Measurements from ENCODE around the gene COL2A1.

The COL2A1 gene

DNA sequence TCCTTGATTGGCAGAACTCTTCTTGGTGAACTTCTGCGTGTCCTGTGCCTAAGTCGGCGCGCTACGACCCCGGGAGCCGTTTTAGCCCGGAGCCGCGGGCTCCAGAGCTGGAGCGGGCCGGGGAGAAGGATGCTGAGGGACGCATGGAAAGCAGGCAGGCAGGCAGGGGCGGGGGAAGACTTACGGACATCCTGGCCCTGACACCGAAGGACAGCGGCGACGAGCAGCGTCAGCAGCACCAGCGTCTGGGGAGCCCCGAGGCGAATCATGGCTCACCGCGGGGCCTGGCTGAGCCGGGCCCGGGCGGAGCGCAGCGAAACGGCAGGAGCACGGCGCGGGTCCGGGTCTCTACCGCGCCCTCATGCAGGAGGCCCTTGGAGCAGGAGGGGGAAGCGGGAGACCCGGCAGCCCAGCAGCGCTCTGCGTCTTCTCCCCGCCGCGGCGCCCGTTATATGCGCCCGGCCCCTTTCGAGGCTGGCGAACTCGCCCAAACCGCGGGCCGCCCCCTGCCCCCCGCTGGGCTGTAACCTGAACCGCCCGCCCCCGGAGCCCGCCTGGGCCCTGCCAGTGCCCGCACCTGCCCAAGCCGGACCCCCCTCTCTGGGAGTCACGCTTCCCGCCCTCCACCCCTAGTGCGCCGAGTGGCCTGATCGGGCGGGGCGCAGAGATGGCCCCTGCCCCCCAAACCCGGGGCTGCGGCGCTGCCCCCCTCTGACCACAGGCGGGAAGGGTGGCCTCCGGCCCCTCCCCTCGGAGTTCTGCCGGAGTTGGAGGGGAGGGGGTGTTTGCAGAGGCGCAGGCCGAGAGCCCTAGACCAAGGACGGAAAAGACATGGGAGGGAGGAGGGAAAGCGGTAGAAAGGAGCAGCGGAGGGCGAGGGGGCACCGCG lies at the start of gene COL2A1:
TSS of gene COL2A1 (minus strand) at position 424 of the 889 bp plus-strand sequence. CDS start at position 269, 155 bp downstream.
- DNase-seq (ENCODE audit: extremely low read depth in 1 of 2, low read depth in 1 of 2): no peak

DNA sequence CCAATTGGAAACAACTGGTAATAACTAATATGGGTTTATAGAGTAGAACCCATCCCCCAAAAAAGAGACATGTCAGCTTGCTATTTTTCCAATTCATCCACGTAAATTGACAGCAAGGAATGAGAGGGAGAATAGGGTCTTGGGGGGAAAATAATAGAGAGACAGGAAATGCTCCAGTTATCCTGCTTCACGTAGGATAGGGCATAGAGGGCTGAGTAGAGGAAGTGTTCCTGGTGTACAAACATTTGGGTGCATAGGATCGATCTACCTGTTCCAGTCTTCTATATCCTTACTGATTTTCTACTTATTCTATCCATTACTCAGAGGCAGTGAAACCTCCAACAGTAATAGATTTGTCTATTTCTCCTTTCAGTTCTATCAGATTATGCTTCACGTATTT lies 49.6 kb upstream of the COL2A1 start:
- DNase-seq (ENCODE audit: extremely low read depth in 1 of 2, low read depth in 1 of 2): no peak

DNA sequence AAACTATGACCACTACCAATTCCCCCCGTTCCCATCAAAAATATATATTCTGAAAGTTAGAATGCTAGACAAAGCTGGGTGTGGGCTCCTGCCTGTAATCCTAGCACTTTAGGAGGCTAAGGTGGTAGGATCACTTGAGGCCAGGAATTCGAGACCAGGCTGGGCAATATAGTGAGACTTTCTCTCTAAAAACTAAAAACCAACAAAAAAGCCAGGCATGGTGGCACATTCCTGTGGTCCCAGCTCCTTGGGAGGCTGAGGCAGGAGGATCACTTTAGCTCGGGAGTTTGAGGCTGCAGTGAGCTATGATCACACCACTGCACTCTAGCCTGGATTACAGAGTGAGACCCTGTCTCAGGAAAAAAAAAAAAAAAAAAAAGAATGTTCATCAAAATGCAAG lies 48.8 kb upstream of the COL2A1 start:
- DNase-seq (ENCODE audit: extremely low read depth in 1 of 2, low read depth in 1 of 2): no peak

DNA sequence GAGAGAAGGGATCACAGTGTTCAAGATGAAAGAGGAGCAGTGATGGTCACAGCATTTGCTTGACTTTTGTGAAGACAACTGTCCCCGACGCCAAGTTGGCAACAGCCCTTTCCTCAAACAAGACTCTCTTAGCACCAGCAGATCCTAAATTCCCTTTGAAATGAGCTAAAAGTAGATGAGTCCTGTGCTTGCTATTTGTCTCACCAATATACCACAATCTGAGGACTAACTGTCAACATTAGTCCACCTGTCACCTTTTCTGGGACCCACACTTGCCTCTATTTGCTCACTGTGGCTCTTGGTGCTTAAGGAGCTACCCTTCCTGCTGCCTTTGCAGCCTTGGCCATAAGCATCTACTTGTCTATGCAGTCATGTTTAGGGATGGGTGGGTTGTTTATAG lies 47.4 kb upstream of the COL2A1 start:
- DNase-seq (ENCODE audit: extremely low read depth in 1 of 2, low read depth in 1 of 2): no peak

DNA sequence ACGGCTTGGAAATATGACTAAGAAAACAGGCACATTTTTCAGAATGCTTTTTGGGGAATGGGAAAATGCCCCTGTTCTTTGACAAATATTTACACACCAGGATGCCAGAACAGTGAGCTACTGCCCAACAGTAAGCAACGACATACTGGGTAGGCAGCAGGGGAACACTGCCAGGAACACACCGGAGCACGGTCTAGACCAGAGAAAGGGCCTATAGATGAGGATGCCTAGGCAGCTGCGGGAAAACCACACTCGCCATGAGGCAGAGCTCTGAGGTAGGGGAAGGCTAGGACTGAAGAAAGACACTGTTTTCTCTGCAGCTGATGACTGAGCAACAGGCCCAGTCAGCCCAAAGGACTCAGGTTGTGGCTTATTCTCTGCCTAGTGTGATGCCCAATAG lies 45.9 kb upstream of the COL2A1 start:
- no peak for DNase-seq (ENCODE audit: extremely low read depth in 1 of 2, low read depth in 1 of 2)

DNA sequence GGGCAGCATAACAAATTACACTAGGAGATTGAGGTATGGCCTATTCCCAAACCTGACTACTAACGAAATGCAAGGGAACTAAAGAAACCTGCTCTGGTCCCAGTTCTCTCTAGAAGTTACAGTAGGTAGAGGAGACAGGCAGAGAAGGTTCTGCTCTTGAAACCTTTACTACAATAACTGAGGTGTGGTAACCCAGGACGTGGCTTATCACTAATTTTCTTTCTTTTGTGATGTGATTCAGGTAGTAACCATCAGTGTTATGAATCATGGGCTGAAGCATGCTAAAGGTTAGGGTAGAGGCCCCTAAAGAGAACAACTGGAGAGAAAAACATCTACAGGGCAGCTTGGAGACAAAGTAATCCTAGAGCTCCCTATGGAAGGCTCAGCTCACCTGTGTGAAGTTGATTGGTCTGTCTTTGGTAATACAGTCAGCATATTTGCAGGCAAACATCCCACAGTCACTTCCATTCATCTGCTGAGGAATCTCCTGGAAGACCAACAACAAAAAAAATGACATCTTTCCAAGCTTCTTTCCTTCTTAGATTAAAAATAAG lies 41.8 kb upstream of the COL2A1 start:
- no peak for DNase-seq (ENCODE audit: extremely low read depth in 1 of 2, low read depth in 1 of 2)

DNA sequence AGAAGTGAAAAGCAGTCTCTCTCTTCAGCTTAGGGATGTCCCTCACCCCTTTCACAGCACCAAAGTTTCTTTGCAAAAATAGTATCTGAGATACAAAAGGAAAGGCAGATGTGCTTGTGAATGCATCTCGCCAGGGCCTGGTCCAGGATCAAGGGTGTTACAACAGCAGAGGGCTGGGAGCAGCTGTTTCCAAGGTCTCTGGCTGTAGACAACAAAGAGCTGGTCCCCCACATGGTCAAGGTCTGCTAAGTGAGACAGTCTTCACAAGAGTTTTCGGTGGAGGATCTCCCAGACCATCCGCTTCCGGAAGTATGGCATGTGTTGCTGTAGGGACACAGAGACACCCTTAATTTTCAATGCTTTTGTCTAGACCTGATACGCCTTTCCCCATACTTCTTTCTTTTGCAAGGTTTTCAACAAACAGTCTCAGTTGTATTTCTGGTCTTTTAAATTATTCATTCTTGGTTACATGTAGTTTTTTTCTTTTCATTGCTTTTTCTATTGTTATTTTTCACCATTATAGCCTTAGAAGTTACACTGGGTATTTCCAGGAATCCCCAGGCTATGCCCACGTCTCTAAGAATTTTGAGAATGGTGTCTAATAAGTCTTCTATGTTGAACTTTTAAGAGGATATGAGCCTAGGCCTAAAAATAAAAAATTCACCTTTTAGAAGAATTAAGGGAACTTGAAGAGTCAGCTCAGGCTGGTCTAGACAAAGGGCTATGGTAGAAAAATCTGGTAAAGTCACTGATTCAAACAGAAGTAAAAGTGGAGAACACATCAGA lies 41.0 kb upstream of the COL2A1 start:
- no peak for DNase-seq (ENCODE audit: extremely low read depth in 1 of 2, low read depth in 1 of 2)

DNA sequence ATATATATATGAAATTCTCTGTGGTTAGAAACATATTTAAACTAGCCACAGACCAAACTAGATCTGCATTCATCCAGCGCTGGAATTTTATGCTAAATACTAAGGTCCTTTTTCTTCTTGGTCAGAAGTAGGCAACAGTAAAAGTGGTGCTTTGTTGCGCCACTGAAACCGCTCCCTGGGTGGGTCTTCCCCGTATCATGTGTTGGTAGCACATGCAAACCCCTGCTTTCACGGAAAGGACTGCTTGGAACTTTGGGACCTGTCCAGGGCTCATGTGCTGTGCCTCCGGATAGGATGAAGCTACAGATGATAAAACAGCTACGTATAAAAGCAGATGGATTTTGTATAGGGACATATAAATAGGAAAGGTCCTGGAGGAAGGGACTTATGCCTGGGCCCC lies 40.1 kb upstream of the COL2A1 start:
- DNase-seq (ENCODE audit: extremely low read depth in 1 of 2, low read depth in 1 of 2): no peak

DNA sequence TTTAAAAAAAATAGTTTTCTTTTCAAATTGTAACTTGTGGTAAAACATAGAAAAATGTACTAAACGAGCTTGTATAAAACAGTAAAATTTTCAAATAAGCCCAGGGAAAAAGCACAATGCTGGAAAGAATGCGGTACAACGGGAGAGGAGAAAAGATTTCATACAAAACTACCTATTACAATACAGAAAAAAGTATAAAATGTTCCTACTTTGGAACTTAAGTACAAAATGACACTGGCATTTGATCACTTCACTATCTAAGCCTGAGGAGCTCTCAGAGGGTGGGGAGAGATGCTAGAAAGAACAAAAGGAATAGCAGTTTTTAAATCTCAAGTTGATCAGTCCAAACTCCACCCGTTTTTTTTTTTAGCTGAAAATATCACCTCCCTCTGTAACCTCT lies 39.5 kb upstream of the COL2A1 start:
- no peak for DNase-seq (ENCODE audit: extremely low read depth in 1 of 2, low read depth in 1 of 2)

DNA sequence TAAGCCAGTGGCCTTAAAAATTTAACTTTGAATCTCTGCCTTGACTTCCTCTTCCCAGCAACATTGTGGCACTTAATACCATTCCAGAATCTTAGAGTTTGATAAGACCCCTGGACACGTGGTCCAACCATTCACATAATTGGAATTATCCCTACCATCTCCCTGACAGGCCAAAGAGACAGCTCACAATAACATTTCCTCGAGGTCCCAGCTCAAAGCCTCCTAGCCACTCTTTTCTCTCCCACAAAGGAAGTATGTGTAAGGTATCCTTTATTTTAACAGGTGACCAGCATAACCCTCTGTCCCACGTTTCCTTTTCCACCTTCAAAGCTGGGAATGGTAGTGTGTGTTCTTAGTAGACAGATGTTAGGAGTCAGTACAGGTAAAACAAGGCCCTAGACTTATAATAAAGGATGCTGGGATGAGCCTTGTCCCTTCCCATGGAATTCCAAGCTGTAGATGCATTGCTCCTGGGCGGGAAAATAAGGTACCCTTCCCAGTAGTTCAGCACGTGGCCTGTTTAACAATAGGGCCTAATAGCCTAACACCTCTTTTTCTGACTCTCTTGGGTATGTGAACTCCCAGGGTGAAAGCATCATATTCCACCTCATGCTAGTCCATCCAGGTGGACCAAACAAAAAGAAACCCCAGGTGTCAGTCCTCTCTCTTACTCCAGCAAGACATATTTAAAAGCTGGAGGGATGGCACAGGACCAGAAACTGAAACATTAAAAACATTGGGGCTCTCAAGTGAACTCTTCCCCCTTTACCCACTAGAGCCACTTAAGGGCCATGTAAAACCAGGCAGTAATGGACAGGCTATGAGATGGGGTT lies 37.5 kb upstream of the COL2A1 start:
- DNase-seq (ENCODE audit: extremely low read depth in 1 of 2, low read depth in 1 of 2): no peak

DNA sequence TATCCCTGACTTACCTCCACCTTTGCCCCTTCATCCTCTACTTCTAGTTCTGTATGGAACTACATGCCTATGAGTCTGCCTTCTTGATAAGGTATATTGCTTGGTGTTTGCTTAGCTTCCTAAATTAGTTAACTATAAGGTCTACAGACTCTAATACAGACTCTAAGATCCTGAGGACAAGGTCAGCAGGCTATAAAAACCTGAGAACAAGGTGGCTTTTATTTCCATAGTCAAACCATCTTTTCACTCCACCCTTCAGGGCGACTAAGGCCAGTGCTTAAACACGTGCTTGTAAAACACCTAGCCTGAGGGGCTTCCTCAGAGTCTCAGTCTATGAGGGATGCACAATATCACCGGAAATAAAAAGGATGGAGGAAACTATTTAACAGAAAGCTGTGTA lies 36.1 kb upstream of the COL2A1 start:
- no peak for DNase-seq (ENCODE audit: extremely low read depth in 1 of 2, low read depth in 1 of 2)

DNA sequence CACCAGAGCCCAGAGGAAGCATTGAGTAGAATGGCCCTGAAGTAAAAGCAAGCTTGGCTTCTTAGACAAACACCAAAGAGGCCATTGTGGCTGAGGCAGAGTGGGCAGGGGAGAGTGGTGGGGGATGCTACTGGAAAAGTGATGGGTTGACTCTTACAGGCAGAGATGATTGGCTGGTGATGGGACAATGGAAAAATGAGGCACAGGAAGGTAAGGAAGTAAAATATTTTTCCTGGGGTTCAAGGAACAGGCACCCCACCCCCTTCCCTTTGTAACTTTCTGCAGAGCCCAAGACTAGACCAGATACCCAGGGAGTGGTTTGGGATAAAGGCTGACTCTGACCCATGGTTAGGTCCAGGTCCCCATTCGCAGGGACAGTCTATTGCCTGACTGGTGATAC lies 34.9 kb upstream of the COL2A1 start:
- DNase-seq (ENCODE audit: extremely low read depth in 1 of 2, low read depth in 1 of 2): no peak

DNA sequence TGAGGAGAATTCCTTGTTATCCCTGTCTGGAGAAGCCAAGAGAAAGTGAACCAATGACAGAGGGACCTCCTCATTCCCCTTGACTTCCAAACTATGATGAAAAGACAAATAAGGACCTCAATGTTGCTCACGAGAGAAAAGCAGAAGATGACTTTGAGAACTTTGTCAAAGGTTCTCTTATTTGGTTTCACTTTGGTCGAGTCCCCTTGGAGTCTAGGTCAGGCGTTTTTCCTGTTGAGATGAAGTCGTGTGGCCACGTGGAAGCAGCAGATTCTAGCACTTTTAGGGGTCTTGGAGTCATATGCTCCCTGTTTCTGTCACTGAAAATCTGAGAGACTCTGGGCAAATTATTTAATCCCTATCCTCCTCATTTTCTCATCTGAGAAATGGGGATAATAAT lies 33.8 kb upstream of the COL2A1 start:
- DNase-seq (ENCODE audit: extremely low read depth in 1 of 2, low read depth in 1 of 2): no peak

DNA sequence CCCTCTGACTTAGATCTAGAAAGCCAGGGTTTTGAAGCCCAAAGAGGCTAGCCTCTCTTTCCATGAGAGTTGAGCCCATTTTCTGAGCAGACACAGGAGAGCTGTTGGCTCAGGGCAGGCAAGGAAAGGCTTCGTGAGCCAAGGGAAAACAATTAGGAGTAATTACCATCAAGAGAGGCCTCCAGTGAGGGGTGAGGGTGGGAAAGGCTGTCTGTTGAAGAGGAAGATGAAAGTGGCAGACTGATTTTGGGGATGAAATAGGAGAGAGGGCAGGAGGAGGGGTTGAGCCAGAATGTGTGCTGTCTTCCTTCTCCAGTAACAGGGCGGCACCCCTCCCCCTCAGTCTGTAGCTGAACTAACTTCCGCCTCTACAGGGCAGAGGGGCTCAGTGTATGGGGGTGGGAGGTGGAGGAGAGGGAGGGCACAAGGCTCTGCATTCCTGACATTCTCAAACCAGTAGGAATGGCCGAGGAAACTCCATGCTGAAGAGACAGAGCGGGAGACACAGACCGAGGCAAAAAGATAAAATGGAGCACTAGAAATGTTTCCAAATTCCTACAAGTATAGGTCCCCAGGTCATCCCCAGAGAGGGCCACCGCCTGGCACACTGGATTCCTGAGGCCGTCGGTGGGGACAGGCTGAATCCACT lies 33.1 kb upstream of the COL2A1 start:
- DNase-seq (ENCODE audit: extremely low read depth in 1 of 2, low read depth in 1 of 2): no peak

DNA sequence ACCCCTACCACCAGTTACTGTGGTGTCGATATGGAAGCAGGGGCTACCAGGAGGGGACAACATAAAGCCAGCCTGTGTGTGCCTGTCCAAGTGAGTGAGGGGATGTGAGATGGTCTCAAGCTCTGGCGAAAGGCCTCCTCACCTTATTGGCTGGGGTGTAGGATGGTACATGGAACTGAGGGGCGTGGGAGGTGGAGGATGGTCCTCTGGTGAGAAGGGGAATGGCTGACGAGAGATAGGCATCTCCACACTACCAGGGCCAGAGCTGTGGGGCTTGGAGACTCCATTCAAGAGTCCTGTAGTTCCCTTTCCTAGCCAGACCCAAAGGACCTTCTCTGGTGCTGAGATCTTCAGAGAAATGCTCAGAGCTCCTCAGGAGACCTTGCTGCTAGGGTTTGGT lies 32.5 kb upstream of the COL2A1 start:
- DNase-seq (ENCODE audit: extremely low read depth in 1 of 2, low read depth in 1 of 2): no peak

DNA sequence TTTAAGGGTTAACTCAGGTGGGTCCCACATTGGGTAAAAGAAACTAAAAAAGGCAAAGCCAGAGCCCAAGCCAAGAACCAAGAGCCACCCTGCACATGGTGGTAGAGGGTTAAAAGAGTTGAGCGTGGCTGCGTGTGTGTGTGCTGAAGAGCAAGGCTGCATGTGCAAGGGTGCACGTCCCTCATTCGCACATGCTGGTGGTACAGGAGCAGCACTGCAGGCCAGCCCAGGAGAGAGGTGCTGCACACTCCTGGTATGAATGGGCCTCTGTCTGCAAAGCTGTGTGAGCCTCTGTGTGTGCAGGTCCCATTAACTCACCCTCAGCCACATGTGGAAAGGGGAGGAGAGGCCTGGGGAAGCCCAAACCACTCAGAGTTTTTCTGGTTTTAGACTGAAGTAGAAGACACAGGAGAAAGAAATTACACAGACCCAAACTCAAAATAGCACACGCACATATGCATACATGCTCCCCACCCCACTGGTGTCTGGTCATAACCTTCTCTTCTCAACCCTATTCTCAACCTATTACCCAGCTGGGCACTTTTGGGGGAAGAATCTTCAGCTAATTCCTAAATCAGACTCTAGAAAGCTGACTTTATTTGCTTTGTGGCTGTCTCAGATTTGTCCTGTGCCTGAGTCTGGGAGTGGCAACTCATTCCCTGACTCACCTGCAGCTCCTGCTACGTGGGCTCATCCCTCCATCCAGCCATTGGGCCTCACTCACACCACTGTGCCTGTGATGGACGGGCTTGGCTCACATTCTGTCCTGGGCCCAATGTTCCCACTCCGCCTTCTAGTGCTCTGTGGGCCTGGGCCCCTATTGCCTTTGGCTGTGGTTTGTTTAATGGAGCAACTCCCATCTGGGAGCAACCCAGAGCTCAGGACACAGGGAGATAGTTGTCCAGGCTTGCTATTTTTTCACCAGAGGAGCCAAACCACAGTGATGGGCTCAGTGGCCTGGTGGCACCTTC lies 30.8 kb upstream of the COL2A1 start:
- DNase-seq (ENCODE audit: extremely low read depth in 1 of 2, low read depth in 1 of 2): no peak

DNA sequence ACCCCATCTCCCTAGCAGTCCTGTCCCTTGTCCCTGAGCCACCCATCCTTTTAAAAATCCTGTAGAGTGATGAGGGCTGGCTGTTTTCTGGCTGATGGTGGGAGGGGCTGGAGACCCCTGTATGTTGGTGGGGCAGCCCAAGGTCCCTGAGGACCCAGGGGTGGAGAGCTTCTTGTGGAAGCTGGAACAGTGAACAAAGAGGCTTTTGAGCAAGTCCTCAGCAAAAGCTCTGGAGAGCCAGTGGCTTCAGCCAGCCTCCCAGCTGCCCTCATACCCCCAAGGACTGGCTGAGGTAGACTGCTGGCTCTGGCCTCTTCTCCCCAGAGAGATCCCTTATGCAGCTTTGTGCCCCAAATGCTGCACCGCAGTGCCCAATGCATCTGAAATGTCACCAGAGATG lies 29.2 kb upstream of the COL2A1 start:
- DNase-seq (ENCODE audit: extremely low read depth in 1 of 2, low read depth in 1 of 2): no peak

DNA sequence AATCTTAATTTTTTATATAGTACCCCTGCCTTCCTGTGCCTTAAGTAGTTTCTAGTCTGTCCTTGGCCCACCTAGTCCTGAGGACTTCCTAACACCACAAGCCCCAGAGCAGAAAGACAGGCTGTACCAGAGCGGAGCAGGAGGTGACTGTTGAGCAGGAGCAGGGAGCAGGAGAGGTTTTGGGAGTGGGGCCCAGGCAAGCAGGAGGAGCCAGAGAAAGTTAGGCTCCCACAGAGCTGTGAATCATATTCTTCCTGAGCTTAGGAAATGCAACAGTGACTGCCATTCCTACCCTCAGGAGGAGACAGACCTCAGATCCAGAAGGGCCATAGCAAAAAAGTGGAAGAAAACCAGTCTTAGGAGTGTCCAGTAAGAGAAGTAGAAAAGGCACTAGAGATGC lies 28.3 kb upstream of the COL2A1 start:
- no peak for DNase-seq (ENCODE audit: extremely low read depth in 1 of 2, low read depth in 1 of 2)

Measured in activated CD8-positive, alpha-beta memory T cell treated with anti-CD3 and anti-CD28 coated beads for 1 hour (primary cell).